Measurements from ENCODE around the gene CNTN4. TPM values are rescaled to one million over a fixed set of nuclear protein-coding genes. Genes with fewer than 3 reads are reported as not detected.

The CNTN4 gene
- total RNA-seq, 4 donors from 2014 or later, result 47.7 to 106 (median 83.3) TPM

DNA sequence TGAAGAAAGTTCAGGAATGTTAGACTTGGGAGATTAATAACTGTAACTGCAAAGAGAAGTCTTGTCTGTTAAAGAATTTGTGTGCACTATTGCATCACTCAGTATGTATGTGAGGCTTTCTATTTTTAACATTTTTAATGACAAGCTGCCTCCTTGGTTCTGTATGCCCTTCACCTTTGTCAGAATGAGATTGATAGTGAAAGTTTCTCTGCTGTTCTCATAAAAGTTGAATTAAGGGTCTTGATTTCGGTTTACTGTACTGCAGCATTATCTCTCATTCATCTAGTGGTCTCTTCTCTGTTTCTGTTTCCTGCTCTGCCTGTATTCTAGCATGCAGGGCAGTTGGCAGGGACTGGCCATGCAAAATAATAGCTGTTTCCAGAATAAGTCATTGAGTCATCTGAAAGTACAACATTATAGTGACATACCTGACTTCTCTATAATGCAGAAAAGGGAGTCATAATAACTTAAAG lies 556.6 kb downstream of the CNTN4 start:
- no peak overlapping the region for H3K27ac ChIP-seq

DNA sequence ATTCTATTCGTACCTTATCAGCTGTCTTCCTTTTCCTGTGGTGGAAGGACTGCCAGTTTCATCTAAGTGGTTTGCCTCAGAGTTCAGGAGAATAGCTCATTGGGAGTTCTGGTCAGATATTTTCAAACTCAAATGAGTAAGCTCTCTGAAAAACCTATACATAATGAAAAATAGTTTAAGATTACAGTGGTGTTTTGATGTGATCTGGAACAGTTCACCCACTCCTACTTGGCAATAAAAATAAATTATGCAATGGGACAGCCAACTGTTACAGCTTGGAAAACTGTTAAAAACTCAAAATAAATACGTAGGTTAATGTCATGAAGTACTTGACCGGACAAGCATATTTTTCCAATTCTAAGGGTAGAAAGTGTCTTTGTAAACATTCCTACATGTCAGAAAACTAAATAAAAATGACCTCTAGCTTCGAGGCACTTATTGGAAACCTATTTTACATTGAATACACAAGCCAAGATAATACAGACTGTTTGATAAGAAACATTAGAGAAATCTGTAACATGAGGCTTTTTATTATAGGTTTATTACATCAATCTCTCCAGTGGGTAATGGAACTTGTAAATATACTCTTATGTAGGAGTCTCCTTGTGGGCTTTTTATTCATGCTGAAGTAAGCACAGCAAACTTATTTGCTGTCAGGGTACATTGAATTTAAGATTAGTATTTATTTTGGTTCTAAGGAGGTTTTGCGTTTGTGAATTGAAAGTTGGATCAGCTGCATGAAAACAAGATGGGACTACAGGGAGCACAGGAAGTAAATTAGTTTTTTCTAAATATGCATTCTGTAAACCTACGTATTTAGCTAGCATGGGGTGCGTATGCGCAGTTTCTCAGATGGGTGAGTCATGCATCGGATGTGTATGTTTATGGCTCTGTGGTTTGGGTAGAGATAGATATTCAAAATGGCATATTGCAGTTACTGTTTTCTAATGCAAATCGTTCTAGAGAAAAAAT lies 558.4 kb downstream of the CNTN4 start:
- Histone ChIP-seq H3K4me3 (no peak overlapping the region), H3K27me3 (no peaks in the 10 kb centered on the region), H3K36me3 (no peaks in the 10 kb centered on the region), H3K27ac (no peak overlapping the region), H3K4me1 (peaks cover 0 to 33% (median 5%) of the 10 kb centered on the region in 4 donors), H3K9me3 (no peaks in the 10 kb centered on the region)
- 41 to 51% methylated on average over 10 of the region's 10 CpGs for whole genome bisulfite sequencing, 2 donors
- DNase-seq (ENCODE audit: low spot score in 2 of 2), result no peak
- TF ChIP-seq EP300 (IDR thresholded peaks at IDR 0.05) (no peak), POLR2A (IDR thresholded peaks at IDR 0.05) (no peak)
- TF ChIP-seq, protein P1, sequence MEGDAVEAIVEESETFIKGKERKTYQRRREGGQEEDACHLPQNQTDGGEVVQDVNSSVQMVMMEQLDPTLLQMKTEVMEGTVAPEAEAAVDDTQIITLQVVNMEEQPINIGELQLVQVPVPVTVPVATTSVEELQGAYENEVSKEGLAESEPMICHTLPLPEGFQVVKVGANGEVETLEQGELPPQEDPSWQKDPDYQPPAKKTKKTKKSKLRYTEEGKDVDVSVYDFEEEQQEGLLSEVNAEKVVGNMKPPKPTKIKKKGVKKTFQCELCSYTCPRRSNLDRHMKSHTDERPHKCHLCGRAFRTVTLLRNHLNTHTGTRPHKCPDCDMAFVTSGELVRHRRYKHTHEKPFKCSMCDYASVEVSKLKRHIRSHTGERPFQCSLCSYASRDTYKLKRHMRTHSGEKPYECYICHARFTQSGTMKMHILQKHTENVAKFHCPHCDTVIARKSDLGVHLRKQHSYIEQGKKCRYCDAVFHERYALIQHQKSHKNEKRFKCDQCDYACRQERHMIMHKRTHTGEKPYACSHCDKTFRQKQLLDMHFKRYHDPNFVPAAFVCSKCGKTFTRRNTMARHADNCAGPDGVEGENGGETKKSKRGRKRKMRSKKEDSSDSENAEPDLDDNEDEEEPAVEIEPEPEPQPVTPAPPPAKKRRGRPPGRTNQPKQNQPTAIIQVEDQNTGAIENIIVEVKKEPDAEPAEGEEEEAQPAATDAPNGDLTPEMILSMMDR (IDR thresholded peaks at IDR 0.05), result no peak

More for the DNA sequence above, 556.6 kb downstream of the CNTN4 start:
- DNase-seq (ENCODE audit: low spot score in 2 of 2), result no peak
- no peak overlapping the region for H3K4me3 ChIP-seq
- no peaks in the 10 kb centered on the region for H3K9me3 ChIP-seq
- H3K36me3 ChIP-seq, result no peaks in the 10 kb centered on the region
- H3K4me1 ChIP-seq, result peaks cover 0 to 33% (median 5%) of the 10 kb centered on the region in 4 donors
- no peak for TF ChIP-seq EP300 (IDR thresholded peaks at IDR 0.05)
- no peak for TF ChIP-seq POLR2A (IDR thresholded peaks at IDR 0.05)
- TF ChIP-seq, protein P1 (IDR thresholded peaks at IDR 0.05), result no peak
- no peaks in the 10 kb centered on the region for H3K27me3 ChIP-seq
- 35 to 37% methylated on average over 1 of the region's 1 CpG for WGBS, 2 donors

DNA sequence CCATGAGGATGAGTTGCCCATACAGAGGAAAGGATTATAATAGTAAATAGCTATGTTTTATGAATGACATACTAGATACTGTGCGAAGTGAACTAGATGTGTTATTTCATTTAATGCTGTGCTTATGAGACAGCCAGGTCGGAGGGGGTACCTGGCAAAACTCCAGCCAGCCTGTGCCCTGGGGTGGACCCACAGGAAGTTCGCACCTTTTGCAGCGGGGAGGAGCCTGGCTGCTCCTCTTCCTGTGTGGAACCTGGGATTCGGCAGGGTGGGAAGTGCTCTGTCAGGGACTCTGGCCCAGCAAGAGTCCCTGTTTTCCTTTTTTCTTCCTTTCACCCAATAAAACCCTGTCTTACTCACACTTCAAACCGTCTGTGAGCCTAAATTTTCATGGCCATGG lies 559.3 kb downstream of the CNTN4 start:
- TF ChIP-seq, protein P1 (IDR thresholded peaks at IDR 0.05), result no peak
- TF ChIP-seq EP300 (IDR thresholded peaks at IDR 0.05) (no peak), POLR2A (IDR thresholded peaks at IDR 0.05) (no peak)
- Histone ChIP-seq H3K36me3 (no peaks in the 10 kb centered on the region), H3K4me1 (peaks cover 0 to 33% (median 5%) of the 10 kb centered on the region in 4 donors), H3K27ac (no peak overlapping the region), H3K9me3 (no peaks in the 10 kb centered on the region), H3K27me3 (no peaks in the 10 kb centered on the region), H3K4me3 (no peak overlapping the region)
- WGBS, 2 donors, result 86 to 90% methylated on average over 6 of the region's 6 CpGs
- no peak for DNase-seq (ENCODE audit: low spot score in 2 of 2)

DNA sequence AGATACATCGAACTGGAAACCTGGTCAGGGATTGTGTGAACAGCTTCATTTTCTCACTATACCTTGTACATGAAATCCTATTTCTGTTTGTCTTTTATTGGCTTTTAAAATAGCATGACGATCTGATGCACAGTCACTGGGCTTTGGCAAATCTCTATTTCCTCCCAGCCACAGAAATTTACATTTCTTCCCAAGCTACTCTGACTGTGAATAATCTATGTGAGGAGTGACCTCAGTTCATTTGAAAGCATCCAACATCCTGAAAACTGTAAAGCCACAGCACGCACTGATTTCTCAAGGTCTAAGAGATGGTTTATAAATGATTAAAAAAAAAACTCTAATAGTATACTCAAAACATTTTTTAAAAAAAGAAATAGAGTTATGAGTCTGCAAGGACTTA lies 561.2 kb downstream of the CNTN4 start:
- no peak overlapping the region for H3K27ac ChIP-seq
- H3K4me1 ChIP-seq, result peaks cover 0 to 27% (median 5%) of the 10 kb centered on the region in 4 donors
- TF ChIP-seq, protein P1 (IDR thresholded peaks at IDR 0.05), result no peak
- TF ChIP-seq EP300 (IDR thresholded peaks at IDR 0.05), result no peak
- no peak for TF ChIP-seq POLR2A (IDR thresholded peaks at IDR 0.05)
- H3K9me3 ChIP-seq, result no peaks in the 10 kb centered on the region
- DNase-seq (ENCODE audit: low spot score in 2 of 2), result no peak
- WGBS, 2 donors, result 50 to 71% methylated on average over 3 of the region's 3 CpGs
- H3K4me3 ChIP-seq, result no peak overlapping the region
- no peaks in the 10 kb centered on the region for H3K27me3 ChIP-seq
- H3K36me3 ChIP-seq, result no peaks in the 10 kb centered on the region

DNA sequence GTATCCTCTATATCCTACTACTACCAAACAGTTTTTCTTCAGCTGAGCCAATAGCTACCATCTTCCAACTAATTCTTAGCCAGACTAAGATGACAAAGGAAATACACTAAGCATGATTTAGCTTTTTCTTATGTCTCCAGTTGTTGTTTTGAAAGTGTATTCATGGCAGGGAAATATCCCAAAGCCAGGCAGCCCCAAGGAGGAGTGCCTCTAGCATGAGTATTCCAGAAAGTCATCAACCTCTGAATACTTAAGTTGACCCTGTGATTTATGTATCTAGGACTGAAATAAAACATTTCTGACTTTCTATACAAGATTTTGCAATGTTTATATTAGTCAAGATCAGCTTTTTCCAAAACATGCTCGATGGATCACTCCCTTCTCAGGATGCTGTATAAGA lies 562.4 kb downstream of the CNTN4 start:
- Histone ChIP-seq H3K4me3 (no peak overlapping the region), H3K27me3 (no peaks in the 10 kb centered on the region)
- WGBS, 2 donors, result 57 to 65% methylated on average over 1 of the region's 1 CpG

More for the DNA sequence above, 562.4 kb downstream of the CNTN4 start:
- H3K9me3 ChIP-seq, result no peaks in the 10 kb centered on the region
- peaks cover 0 to 16% (median 3%) of the 10 kb centered on the region in 4 donors for H3K4me1 ChIP-seq
- H3K36me3 ChIP-seq, result no peaks in the 10 kb centered on the region
- no peak for DNase-seq (ENCODE audit: low spot score in 2 of 2)
- TF ChIP-seq POLR2A (IDR thresholded peaks at IDR 0.05), result no peak
- TF ChIP-seq EP300 (IDR thresholded peaks at IDR 0.05), result no peak
- TF ChIP-seq, protein P1 (IDR thresholded peaks at IDR 0.05), result no peak
- H3K27ac ChIP-seq, result no peak overlapping the region

All from tibial nerve (tissue), 4 donors.